A549 treated with GW870086 at 1 μM for 4 hours (cell line): ENCODE measurements around the gene DDX23. TPM values are rescaled to one million over a fixed set of nuclear protein-coding genes. Genes with fewer than 3 reads are reported as not detected.

Experiments used
- total RNA-seq: library from RNA; stranded (reverse); fragments of 200-300 nt; extraction: Qiagen RNA extraction; gene quantifications from 5 replicates; pipeline ENCODE4 v1.2.3, GENCODE V29; 2022; ENCODE audit warnings: low read depth

DDX23 gene
- total RNA-seq: 71.7 to 79.1 TPM (median 78.2 TPM) in 5 replicates

GRCh38 chr12:48851883-48852733 is at the start of gene DDX23:
Gene DDX23 (minus strand): TSS chr12:48852163. CDS start chr12:48845782, 6,381 bp downstream.

GRCh38 chr12:48865281-48866051 is 13.5 kb upstream of the DDX23 start, which contains the start of gene RND1:
Gene RND1 (minus strand): TSS chr12:48865870. CDS start chr12:48865767, 103 bp downstream.

GRCh38 chr12:48817873-48818830 is 33.8 kb downstream of the DDX23 start, which contains the start of gene CACNB3:
Gene CACNB3 (plus strand): TSS chr12:48818496. CDS start chr12:48818930, 434 bp downstream.

GRCh38 chr12:48788854-48789775 is 62.8 kb downstream of the DDX23 start, which contains the start of gene ADCY6:
Gene ADCY6 (minus strand): TSS chr12:48789089. CDS start chr12:48783434, 5,655 bp downstream.

Other genes with a start within 250 kb of the DDX23 start
- 36.2 to 49.6 TPM (median 38.7 TPM) in 5 replicates for gene KANSL2, start 169.9 kb downstream of the DDX23 start, total RNA-seq
- 11.5 to 14.8 TPM (median 14.1 TPM) in 5 replicates for gene CCNT1, start 135.5 kb downstream of the DDX23 start, total RNA-seq
- 9.0 to 15.8 TPM (median 13.2 TPM) in 5 replicates for gene ADCY6, start 63.1 kb downstream of the DDX23 start, total RNA-seq
- 30.6 to 48.3 TPM (median 34.2 TPM) in 5 replicates for gene CACNB3, start 33.7 kb downstream of the DDX23 start, total RNA-seq
- 4.3 to 9.8 TPM (median 8.0 TPM) in 5 replicates for gene RND1, start 13.7 kb upstream of the DDX23 start, total RNA-seq
- gene FKBP11, start 73.3 kb upstream of the DDX23 start, total RNA-seq: 49.5 to 64.1 TPM (median 58.9 TPM) in 5 replicates
- gene ARF3, start 105.3 kb upstream of the DDX23 start, total RNA-seq: 103 to 164 TPM (median 149 TPM) in 5 replicates
- gene WNT10B, start 119.6 kb upstream of the DDX23 start, total RNA-seq: 1.5 to 2.5 TPM (median 2.1 TPM) in 5 replicates
- 0.24 TPM in 1 of 5 replicates, not detected in the others for gene WNT1, start 126.2 kb upstream of the DDX23 start, total RNA-seq
- gene DDN, start 147.2 kb upstream of the DDX23 start, total RNA-seq: 0.48 to 0.78 TPM (median 0.74 TPM) in 5 replicates
- gene PRKAG1, start 166.6 kb upstream of the DDX23 start, total RNA-seq: 38.1 to 44.3 TPM (median 40.4 TPM) in 5 replicates
- 29.9 to 39.0 TPM (median 36.8 TPM) in 5 replicates for gene KMT2D, start 208.6 kb upstream of the DDX23 start, total RNA-seq
- gene RHEBL1, start 217.8 kb upstream of the DDX23 start, total RNA-seq: 3.4 to 4.9 TPM (median 4.2 TPM) in 5 replicates
- gene DHH, start 242.6 kb upstream of the DDX23 start, total RNA-seq: 0.03 TPM in 1 of 5 replicates, not detected in the others